NCI-H1417 (cell line): Measurements from ENCODE around the gene STAT4.

Experiments
- DNase-seq, 3 experiments: peaks; one replicate each; lab custom pipeline; 2025; lab: John Stamatoyannopoulos, UW

STAT4 gene, protein sequence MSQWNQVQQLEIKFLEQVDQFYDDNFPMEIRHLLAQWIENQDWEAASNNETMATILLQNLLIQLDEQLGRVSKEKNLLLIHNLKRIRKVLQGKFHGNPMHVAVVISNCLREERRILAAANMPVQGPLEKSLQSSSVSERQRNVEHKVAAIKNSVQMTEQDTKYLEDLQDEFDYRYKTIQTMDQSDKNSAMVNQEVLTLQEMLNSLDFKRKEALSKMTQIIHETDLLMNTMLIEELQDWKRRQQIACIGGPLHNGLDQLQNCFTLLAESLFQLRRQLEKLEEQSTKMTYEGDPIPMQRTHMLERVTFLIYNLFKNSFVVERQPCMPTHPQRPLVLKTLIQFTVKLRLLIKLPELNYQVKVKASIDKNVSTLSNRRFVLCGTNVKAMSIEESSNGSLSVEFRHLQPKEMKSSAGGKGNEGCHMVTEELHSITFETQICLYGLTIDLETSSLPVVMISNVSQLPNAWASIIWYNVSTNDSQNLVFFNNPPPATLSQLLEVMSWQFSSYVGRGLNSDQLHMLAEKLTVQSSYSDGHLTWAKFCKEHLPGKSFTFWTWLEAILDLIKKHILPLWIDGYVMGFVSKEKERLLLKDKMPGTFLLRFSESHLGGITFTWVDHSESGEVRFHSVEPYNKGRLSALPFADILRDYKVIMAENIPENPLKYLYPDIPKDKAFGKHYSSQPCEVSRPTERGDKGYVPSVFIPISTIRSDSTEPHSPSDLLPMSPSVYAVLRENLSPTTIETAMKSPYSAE

GRCh38 chr2:191150600-191151330 is at the start of gene STAT4:
STAT4 (minus strand) TSS chr2:191150994; CDS start chr2:191148203, 2,791 bp downstream.
- DNase-seq = peak; percentile 18 to 58 (median 44)

- no peak for DNase-seq
Measured at GRCh38 chr2:191199929-191200512, 49.2 kb upstream of the STAT4 start.

- DNase-seq = no peak
Measured at GRCh38 chr2:191198271-191198670, 47.5 kb upstream of the STAT4 start.

DNA sequence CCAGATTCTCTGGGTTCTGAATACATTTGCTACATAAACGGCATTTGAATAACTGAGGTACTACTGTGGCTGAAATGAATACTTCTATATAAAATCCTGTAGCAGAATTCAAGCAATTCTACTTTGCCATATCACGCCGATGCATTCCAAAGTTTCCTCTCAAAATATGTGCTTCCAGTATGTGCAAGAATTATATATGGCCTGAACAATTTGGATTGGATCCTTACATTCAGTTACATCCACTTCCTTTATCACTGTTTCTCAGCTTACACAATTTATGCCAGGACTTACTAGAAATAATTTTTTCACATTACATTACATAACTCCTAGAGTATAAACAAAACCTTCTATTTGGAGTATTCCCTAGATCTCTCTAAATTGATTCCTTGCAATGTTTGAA is 46.3 kb upstream of the STAT4 start:
- no peak for DNase-seq

DNA sequence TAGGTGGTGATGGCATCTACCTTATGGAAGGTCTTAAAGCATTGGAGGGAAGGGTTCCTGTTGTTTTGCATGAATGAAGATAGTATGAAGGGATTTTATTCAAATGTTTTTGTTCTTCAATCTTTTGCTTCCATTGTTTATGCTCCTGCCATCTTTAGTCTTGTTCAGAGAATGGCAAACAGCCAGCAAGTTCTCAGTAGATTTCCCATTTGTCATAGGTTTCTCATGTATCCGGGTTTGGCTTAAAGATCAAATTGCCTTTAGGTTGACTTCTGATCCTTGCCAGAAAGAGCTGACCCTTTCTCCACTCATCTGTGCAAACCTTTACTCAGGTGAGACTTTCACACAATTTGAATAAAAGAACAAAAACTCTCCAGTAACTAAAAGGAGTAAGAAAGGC is 44.2 kb upstream of the STAT4 start:
- DNase-seq = no peak

- DNase-seq = no peak
Measured at GRCh38 chr2:191190861-191191552, 40.2 kb upstream of the STAT4 start.

- DNase-seq = peak; percentile 55 to 95 (median 69)
Measured at GRCh38 chr2:191190435-191190834, 39.6 kb upstream of the STAT4 start.

GRCh38 chr2:191189112-191189635 is 38.4 kb upstream of the STAT4 start:
- DNase-seq = peak; percentile 48 to 87 (median 52)

DNA sequence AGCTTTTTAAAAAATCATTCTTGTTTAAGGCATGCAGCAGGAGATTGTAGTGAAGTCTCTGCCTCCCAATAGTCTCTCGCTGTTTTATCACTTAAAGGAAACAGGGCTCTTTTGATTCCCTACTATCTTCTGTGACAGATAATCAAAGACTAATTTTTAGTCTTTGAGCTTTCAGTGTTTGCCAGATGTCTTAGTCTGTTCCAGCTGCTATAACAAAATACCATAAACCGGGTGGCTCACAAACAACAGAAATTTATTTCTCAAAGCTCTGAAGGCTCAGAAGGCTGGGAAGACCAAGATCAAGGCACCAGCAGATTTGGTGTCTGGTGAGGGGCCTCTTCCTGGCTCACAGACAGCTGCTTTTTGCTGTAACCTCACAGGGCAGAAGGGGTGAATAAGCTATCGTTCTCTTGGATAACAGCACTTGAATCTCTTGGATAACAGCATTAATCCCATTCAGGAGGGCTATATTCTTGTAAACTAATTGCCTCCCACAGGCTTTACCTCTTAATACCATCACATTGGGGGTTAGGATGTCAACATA is 37.8 kb upstream of the STAT4 start:
- no peak for DNase-seq

GRCh38 chr2:191187105-191187829 is 36.5 kb upstream of the STAT4 start:
- DNase-seq = no peak

- DNase-seq = no peak
Measured at GRCh38 chr2:191184457-191184856, 33.7 kb upstream of the STAT4 start.

DNA sequence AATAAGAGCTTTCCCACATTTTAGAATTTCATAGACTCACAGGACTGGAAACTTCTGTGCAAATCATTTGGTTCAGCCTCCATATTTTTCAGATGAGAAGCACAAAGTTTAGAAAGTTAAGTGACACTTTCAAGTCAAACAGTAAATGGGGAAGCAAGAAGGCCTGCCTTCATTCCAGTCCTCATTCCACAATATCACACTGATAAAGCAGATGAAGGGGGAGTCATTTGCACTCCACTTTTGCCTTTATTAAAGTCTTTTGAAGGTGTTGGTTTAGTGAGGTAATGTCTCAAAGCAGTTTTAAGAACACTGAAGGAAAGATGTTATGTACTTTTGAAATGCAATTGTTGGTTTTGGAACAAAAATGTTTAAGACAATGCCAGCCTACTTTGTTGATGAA is 32.7 kb upstream of the STAT4 start:
- no peak for DNase-seq

GRCh38 chr2:191183081-191183480 is 32.3 kb upstream of the STAT4 start:
- no peak for DNase-seq

DNA sequence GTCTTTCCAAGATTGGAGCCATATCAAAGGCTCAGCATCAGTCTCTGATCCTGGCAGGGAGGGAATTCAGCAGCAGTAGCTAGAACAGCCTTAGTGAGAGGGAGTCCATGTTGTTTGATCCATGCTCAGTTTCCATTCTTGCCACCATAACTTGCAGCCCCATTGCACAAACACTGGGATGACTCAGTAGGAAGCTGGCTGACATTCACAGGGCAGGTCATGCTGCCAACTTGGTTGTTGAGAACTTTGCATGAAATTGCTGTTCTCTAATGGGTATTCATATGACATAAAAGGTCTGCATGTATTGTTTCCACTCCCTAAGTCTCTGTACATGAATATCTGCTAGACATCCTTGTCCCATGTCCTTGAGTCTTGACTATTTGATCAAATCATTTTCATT is 29.9 kb upstream of the STAT4 start:
- DNase-seq = no peak

DNA sequence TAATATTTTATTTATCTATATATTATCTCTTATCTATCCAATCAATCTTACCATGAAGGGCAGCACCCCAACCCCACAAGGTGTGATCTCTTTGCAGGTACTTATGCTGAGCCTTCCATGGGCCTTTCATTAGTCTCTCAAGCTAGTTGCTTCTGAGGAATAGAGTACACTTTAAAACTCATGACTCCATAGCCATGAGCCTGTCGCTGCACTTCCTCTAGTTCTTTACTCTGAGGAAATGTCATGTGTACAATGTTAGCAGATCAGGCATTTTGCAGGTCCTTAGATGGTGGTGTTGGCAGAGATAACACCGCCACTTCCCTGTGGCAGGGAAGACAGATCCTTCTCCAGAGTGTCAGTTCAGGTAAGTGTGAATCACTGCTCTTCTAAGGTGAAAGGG is 29.5 kb upstream of the STAT4 start:
- no peak for DNase-seq

DNA sequence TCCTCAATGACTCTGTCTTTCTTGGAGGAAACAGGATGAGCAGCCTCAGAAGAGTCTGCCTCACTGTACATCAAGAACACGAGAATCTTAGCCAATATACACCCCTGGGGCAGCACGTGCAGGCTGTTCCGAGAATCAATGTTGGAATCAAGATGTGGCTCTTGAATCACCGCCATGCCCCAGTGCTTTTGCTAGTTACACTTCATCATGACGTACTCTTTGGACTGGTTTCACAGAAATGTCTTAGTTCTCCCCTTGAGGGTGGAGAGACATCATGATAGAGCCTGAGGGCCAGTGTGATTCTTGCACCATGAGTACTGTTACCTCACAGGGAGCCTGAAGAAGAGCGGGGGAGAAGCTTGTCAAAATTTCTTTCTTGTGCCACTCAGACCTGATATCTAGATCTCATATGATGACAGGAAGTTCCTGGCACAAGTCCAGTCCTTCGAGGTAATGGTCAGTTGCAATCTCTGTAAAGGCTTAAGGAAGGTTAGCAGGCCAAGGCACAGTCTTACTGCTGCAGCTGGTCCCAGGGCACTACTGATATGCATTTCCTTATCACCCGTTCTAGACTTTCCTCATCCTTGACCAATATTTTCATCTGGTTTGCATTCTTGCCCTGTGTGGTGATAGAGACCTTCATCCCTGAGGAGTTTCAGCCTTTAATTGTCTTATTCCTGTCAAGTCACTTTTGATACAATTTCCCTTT is 28.2 kb upstream of the STAT4 start:
- DNase-seq = no peak

GRCh38 chr2:191177751-191178736 is 27.2 kb upstream of the STAT4 start:
- DNase-seq = no peak

- no peak for DNase-seq
Measured at GRCh38 chr2:191176801-191177438, 26.1 kb upstream of the STAT4 start.
